HG03097 (cell line): ENCODE results near the gene DNAJC4.

ENCODE experiments used
- ATAC-seq: cut with Tn5 transposase; IDR thresholded peaks from one replicate; pipeline ENCODE4 v1.9.1; 2021; ENCODE audit not compliant: unreplicated experiment, low FRiP score

DNAJC4 gene

GRCh38 chr11:64230171-64230984 lies at the start of gene DNAJC4:
Gene DNAJC4 (plus strand): TSS chr11:64230548. CDS start chr11:64230855, 307 bp downstream.
- peak; percentile 38 for ATAC-seq

- no peak for ATAC-seq
These were observed 49.5 kb upstream of the DNAJC4 start for GRCh38 chr11:64180891-64181290.

GRCh38 chr11:64181506-64182411 lies 48.6 kb upstream of the DNAJC4 start:
- ATAC-seq: no peak

GRCh38 chr11:64183890-64184289 lies 46.5 kb upstream of the DNAJC4 start:
- no peak for ATAC-seq

- peak; percentile 27 for ATAC-seq
These were observed 45.1 kb upstream of the DNAJC4 start for GRCh38 chr11:64185175-64185692.

GRCh38 chr11:64185693-64186491 lies 44.5 kb upstream of the DNAJC4 start, which contains the start of gene STIP1:
Gene STIP1 (plus strand): TSS chr11:64186171. CDS start chr11:64186262, 91 bp downstream.
- ATAC-seq: peak; percentile 88

- ATAC-seq: no peak
These were observed 43.7 kb upstream of the DNAJC4 start for GRCh38 chr11:64186492-64187165.

GRCh38 chr11:64192434-64192833 lies 37.9 kb upstream of the DNAJC4 start:
- ATAC-seq: no peak

GRCh38 chr11:64196626-64197025 lies 33.7 kb upstream of the DNAJC4 start:
- no peak for ATAC-seq

- no peak for ATAC-seq
These were observed 31.8 kb upstream of the DNAJC4 start for GRCh38 chr11:64198511-64198910.

- ATAC-seq: no peak
These were observed 28.8 kb upstream of the DNAJC4 start for GRCh38 chr11:64201543-64201942.

GRCh38 chr11:64202992-64203391 lies 27.4 kb upstream of the DNAJC4 start:
- ATAC-seq: no peak

GRCh38 chr11:64203421-64204079 lies 26.8 kb upstream of the DNAJC4 start:
- ATAC-seq: no peak

GRCh38 chr11:64204080-64204440 lies 26.3 kb upstream of the DNAJC4 start:
- no peak for ATAC-seq

GRCh38 chr11:64204464-64204989 lies 25.8 kb upstream of the DNAJC4 start:
- ATAC-seq: no peak

- no peak for ATAC-seq
These were observed 23.7 kb upstream of the DNAJC4 start, which contains the start of gene FERMT3 for GRCh38 chr11:64206457-64207255. Gene FERMT3 (plus strand): TSS chr11:64206721. CDS start chr11:64207365, 644 bp downstream.

- ATAC-seq: no peak
These were observed 22.9 kb upstream of the DNAJC4 start for GRCh38 chr11:64207256-64208085.
